Mesothelial cell of epicardium (in vitro differentiated cells): ENCODE data around the gene GMPR2. TPM values are rescaled to one million over a fixed set of nuclear protein-coding genes. Genes with fewer than 3 reads are reported as not detected.

Experiments used
- DNase-seq, 2 experiments: peaks; one replicate each; pipeline ENCODE4 v3.0.0; 2021; ENCODE audit warnings: low spot score in 2 of 2; ENCODE audit not compliant: unreplicated experiment in 2 of 2
- H3K27ac Mint-ChIP-seq: 2 replicates; pipeline ENCODE4 v1.8.0; 2021; ENCODE audit warnings: mixed read lengths
- H3K27me3 Mint-ChIP-seq: 2 replicates; pipeline ENCODE4 v1.8.0; 2021; ENCODE audit warnings: low read depth, mixed read lengths
- H3K36me3 Mint-ChIP-seq: 2 replicates; pipeline ENCODE4 v1.8.0; 2021; ENCODE audit warnings: mixed read lengths
- H3K4me1 Mint-ChIP-seq: 2 replicates; pipeline ENCODE4 v1.8.0; 2021; ENCODE audit warnings: mixed read lengths
- H3K4me3 Mint-ChIP-seq: 2 replicates; pipeline ENCODE4 v1.8.0; 2021; ENCODE audit warnings: mild to moderate bottlenecking, moderate library complexity, mixed read lengths
- H3K9me3 Mint-ChIP-seq: 2 replicates; pipeline ENCODE4 v1.8.0; 2021; ENCODE audit warnings: mixed read lengths
- total RNA-seq: library from RNA; stranded (reverse); gene quantifications from 3 replicates; pipeline ENCODE4 v1.2.1, GENCODE V29; 2021
- TF ChIP-seq, protein P1 (sequence below): fragments of 200-600 bp; sonication (generic); IDR thresholded peaks from one replicate; pipeline ENCODE4 v1.5.0; 2021; ENCODE audit warnings: antibody characterized with exemption; ENCODE audit not compliant: unreplicated experiment

The GMPR2 gene
- total RNA-seq, 1 donor from 2014 or later, result 72.5 TPM

DNA sequence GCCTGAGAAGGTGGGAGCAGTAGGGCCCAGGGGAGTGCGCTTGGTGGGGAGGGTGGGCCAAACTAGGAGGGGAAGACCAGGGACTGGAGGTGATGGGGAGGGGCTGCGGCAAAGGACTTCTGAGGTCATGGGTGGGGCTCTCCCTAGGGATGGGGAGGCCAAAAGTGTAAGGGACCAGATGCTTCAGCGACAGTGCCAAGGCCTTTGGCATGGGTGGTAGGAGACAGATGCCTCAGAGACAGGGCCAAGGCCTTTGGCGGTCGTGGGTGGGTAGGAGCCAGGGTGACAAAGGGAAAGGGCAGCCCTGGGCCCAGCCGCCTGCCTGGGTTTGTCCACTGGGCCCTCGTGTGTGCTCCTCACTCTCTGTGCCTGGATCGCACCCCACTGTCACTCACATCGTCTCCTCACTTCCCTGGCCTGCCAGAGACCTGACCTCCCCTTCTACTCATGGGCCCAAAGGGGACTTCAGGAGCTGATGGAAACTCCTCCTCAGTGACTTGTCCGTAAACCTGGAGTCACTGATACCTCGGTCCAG, 51.8 kb downstream of the GMPR2 start:
- H3K9me3 Mint-ChIP-seq, result no peaks in the 10 kb centered on the region
- no peak for DNase-seq
- peak overlapping the region; percentile 35 for H3K27ac Mint-ChIP-seq
- H3K4me1 Mint-ChIP-seq, result peaks cover 26% of the 10 kb centered on the region
- no peaks in the 10 kb centered on the region for H3K36me3 Mint-ChIP-seq
- TF ChIP-seq, protein P1, sequence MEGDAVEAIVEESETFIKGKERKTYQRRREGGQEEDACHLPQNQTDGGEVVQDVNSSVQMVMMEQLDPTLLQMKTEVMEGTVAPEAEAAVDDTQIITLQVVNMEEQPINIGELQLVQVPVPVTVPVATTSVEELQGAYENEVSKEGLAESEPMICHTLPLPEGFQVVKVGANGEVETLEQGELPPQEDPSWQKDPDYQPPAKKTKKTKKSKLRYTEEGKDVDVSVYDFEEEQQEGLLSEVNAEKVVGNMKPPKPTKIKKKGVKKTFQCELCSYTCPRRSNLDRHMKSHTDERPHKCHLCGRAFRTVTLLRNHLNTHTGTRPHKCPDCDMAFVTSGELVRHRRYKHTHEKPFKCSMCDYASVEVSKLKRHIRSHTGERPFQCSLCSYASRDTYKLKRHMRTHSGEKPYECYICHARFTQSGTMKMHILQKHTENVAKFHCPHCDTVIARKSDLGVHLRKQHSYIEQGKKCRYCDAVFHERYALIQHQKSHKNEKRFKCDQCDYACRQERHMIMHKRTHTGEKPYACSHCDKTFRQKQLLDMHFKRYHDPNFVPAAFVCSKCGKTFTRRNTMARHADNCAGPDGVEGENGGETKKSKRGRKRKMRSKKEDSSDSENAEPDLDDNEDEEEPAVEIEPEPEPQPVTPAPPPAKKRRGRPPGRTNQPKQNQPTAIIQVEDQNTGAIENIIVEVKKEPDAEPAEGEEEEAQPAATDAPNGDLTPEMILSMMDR, result no peak
- H3K4me3 Mint-ChIP-seq, result no peak overlapping the region
- no peaks in the 10 kb centered on the region for H3K27me3 Mint-ChIP-seq

DNA sequence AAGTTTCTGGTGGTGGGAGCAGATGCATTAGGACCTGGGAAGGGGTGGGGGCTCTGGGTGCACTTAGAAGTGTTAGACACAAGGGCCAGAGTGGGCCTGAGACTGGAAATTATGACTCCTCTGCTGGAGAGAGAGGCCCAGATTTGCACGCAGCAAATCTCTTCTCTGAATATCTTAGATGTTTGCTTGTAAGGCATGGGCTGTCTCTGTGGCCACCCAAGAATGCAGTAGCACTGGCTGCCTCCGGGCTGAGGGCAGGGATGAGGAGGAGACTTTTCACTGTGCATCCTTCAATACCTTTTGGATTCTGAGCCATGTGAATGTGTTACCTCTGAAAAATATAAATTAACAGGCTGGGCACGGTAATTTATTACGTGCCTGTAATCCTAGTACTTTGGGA, 52.6 kb downstream of the GMPR2 start:
- no peak for DNase-seq
- TF ChIP-seq, protein P1, result no peak

DNA sequence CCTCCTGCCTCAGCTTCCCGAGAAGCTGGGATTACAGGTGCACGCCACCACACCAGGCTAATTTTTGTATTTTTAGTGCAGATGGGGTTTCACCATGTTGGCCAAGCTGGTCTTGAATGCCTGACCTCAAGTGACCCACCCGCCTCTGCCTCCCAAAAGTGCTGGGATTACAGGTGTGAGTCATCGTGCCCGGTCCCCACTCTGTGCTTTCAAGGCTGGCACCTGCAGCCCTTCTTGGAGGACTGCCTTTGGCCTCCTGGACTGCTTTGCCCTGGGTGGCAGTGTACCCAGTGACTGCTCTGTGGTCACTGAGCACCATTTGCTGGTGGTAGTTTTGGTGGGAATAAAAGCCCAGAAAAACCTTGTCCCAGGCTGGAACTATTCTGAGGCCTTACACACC, 54.3 kb downstream of the GMPR2 start:
- no peak overlapping the region for H3K27ac Mint-ChIP-seq
- no peak for DNase-seq
- H3K4me3 Mint-ChIP-seq, result no peak overlapping the region
- peaks cover 8% of the 10 kb centered on the region for H3K36me3 Mint-ChIP-seq
- no peaks in the 10 kb centered on the region for H3K27me3 Mint-ChIP-seq
- H3K4me1 Mint-ChIP-seq, result peaks cover 26% of the 10 kb centered on the region
- H3K9me3 Mint-ChIP-seq, result no peaks in the 10 kb centered on the region
- TF ChIP-seq, protein P1, result no peak

More for the DNA sequence above, 52.6 kb downstream of the GMPR2 start:
- Mint-ChIP-seq H3K27me3 (no peaks in the 10 kb centered on the region), H3K4me1 (peaks cover 26% of the 10 kb centered on the region), H3K9me3 (no peaks in the 10 kb centered on the region), H3K4me3 (no peak overlapping the region), H3K27ac (peak overlapping the region; percentile 35), H3K36me3 (peaks cover under 1% of the 10 kb centered on the region)

Other genes starting within 250 kb of the GMPR2 start
- gene DHRS4L2, start 244.0 kb upstream of the GMPR2 start, total RNA-seq, result 19.1 to 23.2 TPM (median 22.5 TPM) in 3 replicates
- 1.1 to 1.6 TPM (median 1.4 TPM) in 3 replicates for gene CARMIL3, start 180.9 kb upstream of the GMPR2 start, total RNA-seq
- not detected in 3 replicates for gene CPNE6, start 161.4 kb upstream of the GMPR2 start, total RNA-seq
- gene PCK2, start 138.6 kb upstream of the GMPR2 start, total RNA-seq, result 18.9 to 22.2 TPM (median 20.6 TPM) in 3 replicates
- gene DCAF11, start 118.2 kb upstream of the GMPR2 start, total RNA-seq, result 62.3 to 71.1 TPM (median 63.7 TPM) in 3 replicates
- 1.5 to 2.0 TPM (median 1.8 TPM) in 3 replicates for gene NRL, start 118.0 kb upstream of the GMPR2 start, total RNA-seq
- 0.75 to 1.5 TPM (median 1.0 TPM) in 3 replicates for gene FITM1, start 102.3 kb upstream of the GMPR2 start, total RNA-seq
- 148 to 154 TPM (median 154 TPM) in 3 replicates for gene PSME1, start 96.7 kb upstream of the GMPR2 start, total RNA-seq
- 17.7 to 21.3 TPM (median 21.2 TPM) in 3 replicates for gene EMC9, start 91.3 kb upstream of the GMPR2 start, total RNA-seq
- gene PSME2, start 86.3 kb upstream of the GMPR2 start, total RNA-seq, result 143 to 149 TPM (median 148 TPM) in 3 replicates
- gene RNF31, start 85.4 kb upstream of the GMPR2 start, total RNA-seq, result 90.5 to 96.0 TPM (median 90.5 TPM) in 3 replicates
- 244 to 274 TPM (median 250 TPM) in 3 replicates for gene IRF9, start 71.7 kb upstream of the GMPR2 start, total RNA-seq
- gene REC8, start 60.8 kb upstream of the GMPR2 start, total RNA-seq, result 465 to 486 TPM (median 484 TPM) in 3 replicates
- gene IPO4, start 44.1 kb upstream of the GMPR2 start, total RNA-seq, result 38.4 to 43.2 TPM (median 39.3 TPM) in 3 replicates
- gene TM9SF1, start 37.5 kb upstream of the GMPR2 start, total RNA-seq, result 44.9 to 45.8 TPM (median 45.7 TPM) in 3 replicates
- 0.29 to 0.49 TPM (median 0.31 TPM) in 3 replicates for gene TSSK4, start 27.2 kb upstream of the GMPR2 start, total RNA-seq
- gene CHMP4A, start 19.4 kb upstream of the GMPR2 start, total RNA-seq, result 38.4 to 48.0 TPM (median 44.7 TPM) in 3 replicates
- gene MDP1, start 16.9 kb upstream of the GMPR2 start, total RNA-seq, result 18.0 to 18.4 TPM (median 18.3 TPM) in 3 replicates
- 148 to 156 TPM (median 155 TPM) in 3 replicates for gene NEDD8, start 562 bp upstream of the GMPR2 start, total RNA-seq
- gene TINF2, start 9.7 kb downstream of the GMPR2 start, total RNA-seq, result 49.1 to 55.2 TPM (median 51.1 TPM) in 3 replicates
- 9.5 to 12.1 TPM (median 10.2 TPM) in 3 replicates for gene TGM1, start 30.2 kb downstream of the GMPR2 start, total RNA-seq
- gene RABGGTA, start 38.7 kb downstream of the GMPR2 start, total RNA-seq, result 28.7 to 34.5 TPM (median 31.2 TPM) in 3 replicates
- gene DHRS1, start 66.9 kb downstream of the GMPR2 start, total RNA-seq, result 38.3 to 41.4 TPM (median 39.8 TPM) in 3 replicates
- gene NOP9, start 66.9 kb downstream of the GMPR2 start, total RNA-seq, result 27.8 to 30.8 TPM (median 28.8 TPM) in 3 replicates
- not detected in 3 replicates for gene CIDEB, start 75.0 kb downstream of the GMPR2 start, total RNA-seq
- 13.0 to 14.9 TPM (median 14.8 TPM) in 3 replicates for gene LTB4R2, start 77.2 kb downstream of the GMPR2 start, total RNA-seq
- 10.7 to 11.8 TPM (median 11.1 TPM) in 3 replicates for gene LTB4R, start 78.6 kb downstream of the GMPR2 start, total RNA-seq
- gene ADCY4, start 102.1 kb downstream of the GMPR2 start, total RNA-seq, result 2.8 to 3.4 TPM (median 3.4 TPM) in 3 replicates
- gene RIPK3, start 107.1 kb downstream of the GMPR2 start, total RNA-seq, result 1.9 to 2.2 TPM (median 2.0 TPM) in 3 replicates
- gene NFATC4, start 135.3 kb downstream of the GMPR2 start, total RNA-seq, result 291 to 298 TPM (median 292 TPM) in 3 replicates
- 171 to 173 TPM (median 173 TPM) in 3 replicates for gene NYNRIN, start 166.1 kb downstream of the GMPR2 start, total RNA-seq
- 3.9 to 5.5 TPM (median 4.8 TPM) in 3 replicates for gene CBLN3, start 196.7 kb downstream of the GMPR2 start, total RNA-seq
- 89.2 to 92.2 TPM (median 89.3 TPM) in 3 replicates for gene KHNYN, start 197.0 kb downstream of the GMPR2 start, total RNA-seq
- 56.7 to 69.3 TPM (median 64.2 TPM) in 3 replicates for gene SDR39U1, start 209.8 kb downstream of the GMPR2 start, total RNA-seq